MCF 10A (cell line): ENCODE measurements around the gene NTMT1. TPM values are rescaled to one million over a fixed set of nuclear protein-coding genes. Genes with fewer than 3 reads are reported as not detected.

ENCODE experiments used
- BruUV-seq: library from RNA; stranded (reverse); fragments of 400-500 nt; replicated peaks from 2 replicates; lab custom pipeline; 2021; lab: Mats Ljungman, UMichigan
- CTCF ChIA-PET: fragments of 300-600 bp; sonication (Branson Sonifier 250); formaldehyde crosslinking; extraction: SDS; loops from one replicate; lab custom pipeline; 2021; ENCODE audit warnings: antibody characterized with exemption, inconsistent platforms; lab: Yijun Ruan, JAX
- POLR2A ChIA-PET: fragments of 300-600, 350-650 bp; sonication (Branson Sonifier 250); formaldehyde crosslinking; extraction: SDS; loops from one replicate; lab custom pipeline; 2020; ENCODE audit warnings: antibody characterized with exemption, inconsistent platforms; lab: Yijun Ruan, JAX
- DNase-seq: peaks from one replicate; pipeline ENCODE4 v3.0.0-alpha.2; 2018; ENCODE audit not compliant: unreplicated experiment
- H3K27ac Mint-ChIP-seq: one replicate; pipeline ENCODE4 v1.8.0; 2022; ENCODE audit warnings: mild to moderate bottlenecking, low read depth, mixed read lengths; ENCODE audit not compliant: unreplicated experiment
- H3K27me3 Mint-ChIP-seq: one replicate; pipeline ENCODE4 v1.8.0; 2022; ENCODE audit warnings: mixed read lengths; ENCODE audit not compliant: insufficient read depth, unreplicated experiment
- H3K36me3 Mint-ChIP-seq: one replicate; pipeline ENCODE4 v1.8.0; 2022; ENCODE audit warnings: mild to moderate bottlenecking, moderate library complexity, mixed read lengths; ENCODE audit not compliant: insufficient read depth, unreplicated experiment
- H3K4me1 Mint-ChIP-seq: one replicate; pipeline ENCODE4 v1.8.0; 2022; ENCODE audit warnings: mixed read lengths; ENCODE audit not compliant: insufficient read depth, unreplicated experiment
- H3K4me3 Mint-ChIP-seq: one replicate; pipeline ENCODE4 v1.8.0; 2022; ENCODE audit warnings: mild to moderate bottlenecking, moderate library complexity, mixed read lengths; ENCODE audit not compliant: unreplicated experiment
- H3K9me3 Mint-ChIP-seq: one replicate; pipeline ENCODE4 v1.8.0; 2022; ENCODE audit warnings: mixed read lengths; ENCODE audit not compliant: unreplicated experiment
- intact Hi-C: fragments of 100-400 bp; cut with micrococcal nuclease; formaldehyde crosslinking; loops from 2 replicates; pipeline ENCODE4 v1.14.1; 2022
- total RNA-seq: library from RNA; stranded (reverse); gene quantifications from 2 replicates; pipeline ENCODE4 v1.2.3, GENCODE V29; 2022
- TF ChIP-seq, protein P1 (sequence below): fragments of 200-600 bp; IDR thresholded peaks from one replicate; pipeline ENCODE4 v1.8.0; 2022; ENCODE audit warnings: antibody characterized with exemption, mild to moderate bottlenecking; ENCODE audit not compliant: unreplicated experiment

Gene NTMT1
- total RNA-seq, 1 experiment from 2014 or later, result 49.2 TPM

DNA sequence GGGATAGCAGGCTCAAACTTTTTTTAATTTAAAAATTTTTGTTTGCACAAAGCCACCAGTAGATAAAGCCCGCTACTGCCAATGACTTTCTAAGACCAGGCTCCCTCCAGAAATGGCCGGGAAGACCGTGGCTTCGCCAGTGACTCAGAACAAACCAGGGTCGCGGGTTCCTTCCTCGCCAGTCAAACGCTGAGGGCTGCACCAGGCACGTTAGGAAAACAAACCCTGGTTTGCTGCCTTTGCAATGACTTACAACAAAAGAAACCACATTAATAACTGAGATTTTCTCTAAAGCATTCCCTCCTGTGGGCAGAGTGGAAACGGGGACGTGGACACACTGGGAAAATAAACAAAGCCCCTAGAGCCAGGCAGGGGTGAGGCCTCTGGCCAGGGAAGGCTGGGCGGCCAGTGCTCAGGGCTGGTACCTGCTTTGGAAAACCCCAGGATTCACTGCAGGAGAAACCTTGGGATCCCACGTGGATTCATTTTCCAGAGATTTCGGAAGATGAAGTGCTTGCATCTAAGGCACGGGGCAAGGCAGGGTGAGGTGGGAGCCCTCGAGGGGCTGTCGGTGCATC, 43.3 kb downstream of the NTMT1 start:
- H3K9me3 Mint-ChIP-seq, result no peaks in the 10 kb centered on the region
- no peak overlapping the region for H3K4me3 Mint-ChIP-seq
- no peaks in the 10 kb centered on the region for H3K36me3 Mint-ChIP-seq
- CTCF ChIA-PET, result no interaction called here
- H3K4me1 Mint-ChIP-seq, result no peaks in the 10 kb centered on the region
- POLR2A ChIA-PET, result no interaction called here
- no peak for DNase-seq
- H3K27me3 Mint-ChIP-seq, result peaks cover 26% of the 10 kb centered on the region
- intact Hi-C loops, result no loop called here
- no TSS peak for BruUV-seq
- TF ChIP-seq, protein P1, sequence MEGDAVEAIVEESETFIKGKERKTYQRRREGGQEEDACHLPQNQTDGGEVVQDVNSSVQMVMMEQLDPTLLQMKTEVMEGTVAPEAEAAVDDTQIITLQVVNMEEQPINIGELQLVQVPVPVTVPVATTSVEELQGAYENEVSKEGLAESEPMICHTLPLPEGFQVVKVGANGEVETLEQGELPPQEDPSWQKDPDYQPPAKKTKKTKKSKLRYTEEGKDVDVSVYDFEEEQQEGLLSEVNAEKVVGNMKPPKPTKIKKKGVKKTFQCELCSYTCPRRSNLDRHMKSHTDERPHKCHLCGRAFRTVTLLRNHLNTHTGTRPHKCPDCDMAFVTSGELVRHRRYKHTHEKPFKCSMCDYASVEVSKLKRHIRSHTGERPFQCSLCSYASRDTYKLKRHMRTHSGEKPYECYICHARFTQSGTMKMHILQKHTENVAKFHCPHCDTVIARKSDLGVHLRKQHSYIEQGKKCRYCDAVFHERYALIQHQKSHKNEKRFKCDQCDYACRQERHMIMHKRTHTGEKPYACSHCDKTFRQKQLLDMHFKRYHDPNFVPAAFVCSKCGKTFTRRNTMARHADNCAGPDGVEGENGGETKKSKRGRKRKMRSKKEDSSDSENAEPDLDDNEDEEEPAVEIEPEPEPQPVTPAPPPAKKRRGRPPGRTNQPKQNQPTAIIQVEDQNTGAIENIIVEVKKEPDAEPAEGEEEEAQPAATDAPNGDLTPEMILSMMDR, result no peak
- no peak overlapping the region for H3K27ac Mint-ChIP-seq

DNA sequence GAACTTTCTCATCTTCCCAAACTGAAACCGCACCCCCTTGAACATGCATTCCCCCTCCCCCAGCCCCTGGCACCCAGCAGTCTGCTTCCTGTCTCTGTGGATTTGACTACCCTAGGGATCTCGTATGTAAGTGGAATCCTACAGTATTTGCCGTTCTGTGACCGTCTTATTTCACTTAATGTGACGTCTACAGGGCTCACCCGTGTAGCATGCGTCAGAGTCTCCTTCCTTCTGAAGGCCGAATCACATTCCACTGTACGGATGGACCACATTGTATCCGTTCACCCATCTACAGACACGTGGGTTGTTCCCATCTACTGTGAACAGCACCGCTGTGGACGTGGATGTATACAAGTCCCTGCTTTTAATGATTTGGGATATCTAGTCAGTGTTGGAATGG, 44.0 kb downstream of the NTMT1 start:
- no peaks in the 10 kb centered on the region for H3K36me3 Mint-ChIP-seq
- ChIA-PET CTCF (interaction anchor here (0.7 kb wide), 1 partner anchor 348 kb away, joined by 4 read pairs; no protein-coding TSS in a partner anchor), POLR2A (no interaction called here)
- H3K27ac Mint-ChIP-seq, result no peak overlapping the region
- DNase-seq, result no peak
- peaks cover 25% of the 10 kb centered on the region for H3K27me3 Mint-ChIP-seq
- no TSS peak for BruUV-seq
- no peaks in the 10 kb centered on the region for H3K9me3 Mint-ChIP-seq
- TF ChIP-seq, protein P1, result no peak
- H3K4me1 Mint-ChIP-seq, result no peaks in the 10 kb centered on the region
- no peak overlapping the region for H3K4me3 Mint-ChIP-seq
- intact Hi-C loops, result no loop called here

DNA sequence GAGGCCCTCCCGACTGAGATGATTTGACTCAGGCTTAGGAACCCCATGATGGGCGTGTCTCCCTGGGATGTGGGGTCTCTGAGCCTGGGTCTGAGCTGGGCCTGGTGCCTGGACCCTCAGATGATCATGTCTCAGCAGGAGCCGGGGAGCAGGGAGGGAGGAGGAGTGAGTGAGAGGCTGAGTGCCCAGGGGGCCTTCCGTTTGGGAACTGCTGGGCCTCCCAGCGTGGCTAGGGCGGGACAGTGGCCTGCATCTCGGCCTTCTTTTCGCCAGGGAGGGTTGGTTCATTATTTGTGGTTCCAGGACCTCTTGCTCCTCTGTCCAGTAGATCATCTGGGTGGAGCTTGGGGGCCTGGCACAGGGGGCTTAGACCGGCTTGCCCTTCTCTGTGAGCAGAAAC, 45.1 kb downstream of the NTMT1 start:
- no peak for DNase-seq
- TF ChIP-seq, protein P1, result no peak
- no peaks in the 10 kb centered on the region for H3K36me3 Mint-ChIP-seq
- H3K4me3 Mint-ChIP-seq, result no peak overlapping the region
- no peaks in the 10 kb centered on the region for H3K9me3 Mint-ChIP-seq
- peaks cover 28% of the 10 kb centered on the region for H3K27me3 Mint-ChIP-seq
- CTCF ChIA-PET, result no interaction called here
- POLR2A ChIA-PET, result no interaction called here
- H3K27ac Mint-ChIP-seq, result no peak overlapping the region
- intact Hi-C loops, result no loop called here
- BruUV-seq, result no TSS peak
- no peaks in the 10 kb centered on the region for H3K4me1 Mint-ChIP-seq

DNA sequence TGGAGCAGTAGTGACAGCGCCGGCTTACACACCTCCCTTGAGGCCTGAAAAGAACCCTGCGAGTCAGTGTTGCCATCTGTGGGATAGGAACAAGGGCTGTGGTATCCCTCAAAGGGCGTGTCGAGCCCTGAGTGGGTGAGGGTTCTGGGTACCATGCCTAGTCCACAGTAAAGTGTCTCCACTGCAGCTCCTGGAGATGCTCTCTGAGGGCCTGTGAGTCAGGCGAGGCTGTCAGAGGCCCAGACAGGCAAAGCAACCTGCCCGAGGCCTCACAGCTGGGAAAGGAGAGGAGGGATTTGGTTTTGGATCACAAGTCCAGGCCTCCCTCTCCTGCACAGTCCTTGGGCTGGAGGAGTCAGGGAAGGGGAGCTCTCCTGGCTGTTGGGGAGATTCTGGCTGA, 45.6 kb downstream of the NTMT1 start:
- intact Hi-C loops, result no loop called here
- CTCF ChIA-PET, result no interaction called here
- BruUV-seq, result no TSS peak
- H3K27ac Mint-ChIP-seq, result no peak overlapping the region
- TF ChIP-seq, protein P1, result no peak
- peaks cover 32% of the 10 kb centered on the region for H3K27me3 Mint-ChIP-seq
- no peak for DNase-seq
- H3K4me1 Mint-ChIP-seq, result no peaks in the 10 kb centered on the region
- no peak overlapping the region for H3K4me3 Mint-ChIP-seq
- no peaks in the 10 kb centered on the region for H3K9me3 Mint-ChIP-seq
- no peaks in the 10 kb centered on the region for H3K36me3 Mint-ChIP-seq
- POLR2A ChIA-PET, result no interaction called here
